Psoas muscle (tissue), 8 donors: ENCODE measurements around the gene VAV2. TPM values are rescaled to one million over a fixed set of nuclear protein-coding genes. Genes with fewer than 3 reads are reported as not detected.

Source experiments
- ATAC-seq, 4 donors: fragments of 200-7000 bp; cut with Tn5 transposase; one replicate each; pipeline ENCODE4 v1.9.1; 2020; ENCODE audit warnings: moderate library complexity in 3 of 4, mild to moderate bottlenecking in 2 of 4
- DNase-seq, 2 donors: peaks; one replicate each; pipeline ENCODE4 v3.0.0-alpha.2; 2020
- H3K27ac ChIP-seq: fragments of 200-600 bp; one replicate; pipeline ENCODE4 v1.8.0; 2022
- H3K27me3 ChIP-seq, 3 donors: fragments of 200-600 bp in 1 of 3; one replicate each; pipeline versions ENCODE4 v1.6.1 to v1.8.0; 2013 to 2022; ENCODE audit warnings: low read length in 2 of 3, mild to moderate bottlenecking in 2 of 3, moderate library complexity in 1 of 3; ENCODE audit not compliant: insufficient read depth in 3 of 3
- H3K36me3 ChIP-seq, 2 donors: fragments of 200-600 bp in 1 of 2; one replicate each; pipeline versions ENCODE4 v1.6.1 to v1.8.0; 2013 to 2022; ENCODE audit warnings: low read depth in 1 of 2, mild to moderate bottlenecking in 1 of 2, moderate library complexity in 1 of 2; ENCODE audit not compliant: insufficient read depth in 1 of 2
- H3K4me1 ChIP-seq: fragments of 200-600 bp; one replicate; pipeline ENCODE4 v1.8.0; 2022
- H3K4me3 ChIP-seq: fragments of 200-600 bp; one replicate; pipeline ENCODE4 v1.8.0; 2022; ENCODE audit warnings: mild to moderate bottlenecking
- H3K9me3 ChIP-seq: fragments of 200-600 bp; one replicate; pipeline ENCODE4 v1.8.0; 2022
- WGBS, 3 donors: extraction: QIAGEN DNeasy Blood & Tissue Kit; methylation state at CpG; one replicate each; pipeline versions ENCODE4 v1.1.6 to v1.1.7; 2013; 5-methylcytosine and 5-hydroxymethylcytosine counted together
- intact Hi-C, 2 donors: fragments of 100-400 bp; cut with DNase I; formaldehyde crosslinking; loops; one replicate each; pipeline versions ENCODE4 v1.11.0 to v1.14.2; 2022
- polyA plus RNA-seq, 3 donors: library from polyadenylated mRNA; stranded (reverse); fragments of 200-250 nt; gene quantifications; one replicate each; pipeline ENCODE4 v1.2.3, GENCODE V29; 2013
- total RNA-seq, 4 donors: library from RNA; stranded (reverse); fragmentation: NEBNext Ultra II Directional in 2 of 4; extraction: Animal tissue kit (Norgen Biotek cat#: 25700) in 2 of 4; gene quantifications; one replicate each; pipeline versions ENCODE4 v1.2.1 to v1.2.4, GENCODE V29; 2021 to 2023
- TF ChIP-seq, protein P1 (sequence below): fragments of 200-600 bp; IDR thresholded peaks from one replicate; pipeline ENCODE4 v1.8.0; 2022; ENCODE audit warnings: antibody characterized with exemption
- donor health status: healthy with polysubstance abuse.
- donor health status: DM: no; HTN: no; CAD: no; lungs with moderate emphysema.
- donor health status: Bipolar disorder and iron deficiency.
- donor health status: healthy.
- donor health status: DM: yes; HTN: yes; CAD: no.
- donor health status: DM: no; HTN: no; CAD: no.
- donor health status: DM: no; HTN: no; CAD: no.
- donor health status: DM: yes; HTN: yes; CAD: no.

VAV2 gene
- total and polyA plus RNA-seq, 7 donors: 0.70 to 2.9 (median 1.4) TPM

DNA sequence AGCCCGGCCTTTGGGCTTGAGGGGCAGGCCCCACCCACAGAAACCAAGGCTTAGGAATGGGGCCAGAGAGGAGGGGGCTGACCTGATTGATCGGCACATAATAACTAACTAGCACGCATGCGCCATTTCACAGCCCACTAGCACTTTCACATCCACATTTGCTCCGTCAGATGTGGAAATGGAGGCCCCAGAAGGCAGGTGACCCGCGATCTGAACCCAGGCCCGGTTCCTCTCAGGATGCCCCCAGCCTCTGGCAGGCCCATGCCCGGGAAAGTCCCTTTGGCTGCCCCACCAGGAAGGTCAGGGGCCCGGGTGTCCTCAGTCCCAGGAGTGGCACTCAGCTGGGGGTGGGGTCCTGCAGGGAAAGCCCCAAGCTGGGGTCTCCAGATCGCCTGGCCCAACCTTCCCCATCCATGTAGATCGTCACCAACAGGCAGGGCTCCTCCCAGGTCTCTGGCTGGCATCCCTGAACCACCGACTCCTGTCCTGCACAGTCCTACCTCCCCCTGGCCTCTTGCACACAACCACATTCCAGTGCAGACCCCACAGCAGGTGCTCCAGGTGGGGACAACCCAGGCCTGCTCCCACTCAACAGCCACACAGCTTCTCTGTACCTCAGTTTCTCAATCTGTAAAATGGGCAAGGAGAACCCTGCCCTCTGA lies 46.7 kb downstream of the VAV2 start:
- H3K4me3 ChIP-seq: no peak overlapping the region
- H3K36me3 ChIP-seq: no peaks in the 10 kb centered on the region
- DNase-seq (peak; percentile 8 to 43), ATAC-seq (no peak)
- no peak overlapping the region for H3K27ac ChIP-seq
- intact Hi-C loops: no loop called here
- TF ChIP-seq, protein P1, sequence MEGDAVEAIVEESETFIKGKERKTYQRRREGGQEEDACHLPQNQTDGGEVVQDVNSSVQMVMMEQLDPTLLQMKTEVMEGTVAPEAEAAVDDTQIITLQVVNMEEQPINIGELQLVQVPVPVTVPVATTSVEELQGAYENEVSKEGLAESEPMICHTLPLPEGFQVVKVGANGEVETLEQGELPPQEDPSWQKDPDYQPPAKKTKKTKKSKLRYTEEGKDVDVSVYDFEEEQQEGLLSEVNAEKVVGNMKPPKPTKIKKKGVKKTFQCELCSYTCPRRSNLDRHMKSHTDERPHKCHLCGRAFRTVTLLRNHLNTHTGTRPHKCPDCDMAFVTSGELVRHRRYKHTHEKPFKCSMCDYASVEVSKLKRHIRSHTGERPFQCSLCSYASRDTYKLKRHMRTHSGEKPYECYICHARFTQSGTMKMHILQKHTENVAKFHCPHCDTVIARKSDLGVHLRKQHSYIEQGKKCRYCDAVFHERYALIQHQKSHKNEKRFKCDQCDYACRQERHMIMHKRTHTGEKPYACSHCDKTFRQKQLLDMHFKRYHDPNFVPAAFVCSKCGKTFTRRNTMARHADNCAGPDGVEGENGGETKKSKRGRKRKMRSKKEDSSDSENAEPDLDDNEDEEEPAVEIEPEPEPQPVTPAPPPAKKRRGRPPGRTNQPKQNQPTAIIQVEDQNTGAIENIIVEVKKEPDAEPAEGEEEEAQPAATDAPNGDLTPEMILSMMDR: no peak
- no peaks in the 10 kb centered on the region for H3K9me3 ChIP-seq
- 80 to 93% (median 87%) methylated on average over 13 of the region's 13 CpGs for WGBS, 3 donors
- peaks cover 0 to 18% (median 6%) of the 10 kb centered on the region in 3 donors for H3K27me3 ChIP-seq
- H3K4me1 ChIP-seq: no peaks in the 10 kb centered on the region

DNA sequence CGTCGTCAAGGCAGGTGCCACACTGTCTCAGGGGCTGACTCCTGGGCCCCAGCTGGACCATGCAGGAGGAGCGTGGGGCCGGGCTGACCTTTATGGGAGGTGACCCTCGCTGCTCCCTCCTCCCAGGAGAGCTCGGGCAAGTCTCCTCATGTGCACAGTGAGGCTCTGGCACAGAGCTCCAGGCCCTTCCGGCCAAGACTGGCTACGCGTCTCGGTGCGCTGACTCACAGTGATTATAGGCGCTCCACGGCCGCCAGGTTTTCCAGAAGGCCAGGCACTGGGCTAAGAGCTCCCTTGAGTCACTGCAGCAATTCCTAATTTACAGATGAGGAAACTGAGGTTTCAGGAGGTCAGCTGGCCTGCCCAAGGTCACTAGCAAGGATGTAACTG lies 47.4 kb downstream of the VAV2 start:
- Histone ChIP-seq H3K27me3 (peaks cover 0 to 23% (median 3%) of the 10 kb centered on the region in 3 donors), H3K4me3 (no peak overlapping the region), H3K36me3 (no peaks in the 10 kb centered on the region), H3K27ac (no peak overlapping the region), H3K4me1 (no peaks in the 10 kb centered on the region), H3K9me3 (no peaks in the 10 kb centered on the region)
- intact Hi-C loops: no loop called here
- TF ChIP-seq, protein P1: no peak
- WGBS, 3 donors: 65 to 78% (median 69%) methylated on average over 14 of the region's 14 CpGs
- ATAC-seq (peak in 2 of 4 donors; percentile 52 to 54), DNase-seq (peak; percentile 65 to 67)

DNA sequence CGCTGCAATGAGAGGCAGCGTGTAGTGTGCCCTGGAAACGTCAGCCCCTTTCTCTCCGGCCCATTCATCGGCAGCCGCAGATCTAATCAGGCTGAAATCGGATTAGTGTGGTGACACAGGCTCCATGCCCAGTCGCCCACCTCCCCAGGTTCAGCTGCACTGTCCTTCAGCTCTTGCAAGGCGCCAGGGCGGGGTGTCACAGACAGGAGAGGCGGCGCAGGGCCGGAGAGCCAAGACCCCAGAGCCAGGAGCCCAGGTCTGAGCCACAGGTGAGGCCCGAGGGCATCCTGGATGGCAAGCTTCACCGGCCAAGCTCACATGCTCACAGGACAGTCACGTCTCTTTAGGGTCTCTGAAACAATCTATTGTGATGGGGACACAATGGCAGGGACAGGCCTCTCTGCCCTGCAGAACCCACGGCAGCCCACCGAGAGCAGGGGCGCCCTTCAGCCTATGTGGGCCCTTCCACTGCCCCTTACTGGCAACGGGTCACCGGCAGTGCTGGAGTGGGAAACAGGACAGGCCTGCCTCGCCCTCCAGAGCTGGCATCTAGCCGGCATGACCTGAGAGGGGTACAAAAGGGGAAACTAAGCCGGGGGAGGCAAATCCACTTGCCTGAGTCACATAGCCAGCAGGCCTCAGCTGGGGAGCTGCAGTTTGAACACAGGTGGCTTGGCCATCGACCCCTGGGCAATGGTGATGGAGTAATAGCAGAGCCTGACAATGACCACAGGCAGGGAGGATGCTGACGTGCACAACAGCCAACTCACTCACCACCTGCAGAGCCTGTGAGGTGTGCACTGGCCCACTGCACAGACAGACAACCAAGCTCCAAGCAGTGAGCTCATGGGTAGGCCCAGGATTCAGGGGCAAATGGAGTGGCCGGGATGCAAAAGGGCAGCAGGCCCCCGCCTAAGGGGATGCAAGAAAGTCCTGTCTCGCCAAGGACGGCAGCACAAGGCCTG lies 48.1 kb downstream of the VAV2 start:
- Histone ChIP-seq H3K27me3 (peaks cover 0 to 18% (median 0%) of the 10 kb centered on the region in 3 donors), H3K36me3 (no peaks in the 10 kb centered on the region), H3K4me1 (no peaks in the 10 kb centered on the region), H3K9me3 (no peaks in the 10 kb centered on the region), H3K4me3 (no peak overlapping the region), H3K27ac (no peak overlapping the region)
- 70 to 84% (median 83%) methylated on average over 29 to 30 of the region's 30 CpGs for WGBS, 3 donors
- intact Hi-C loops: no loop called here
- DNase-seq (peak; percentile 13 to 41), ATAC-seq (no peak)
- TF ChIP-seq, protein P1: no peak

DNA sequence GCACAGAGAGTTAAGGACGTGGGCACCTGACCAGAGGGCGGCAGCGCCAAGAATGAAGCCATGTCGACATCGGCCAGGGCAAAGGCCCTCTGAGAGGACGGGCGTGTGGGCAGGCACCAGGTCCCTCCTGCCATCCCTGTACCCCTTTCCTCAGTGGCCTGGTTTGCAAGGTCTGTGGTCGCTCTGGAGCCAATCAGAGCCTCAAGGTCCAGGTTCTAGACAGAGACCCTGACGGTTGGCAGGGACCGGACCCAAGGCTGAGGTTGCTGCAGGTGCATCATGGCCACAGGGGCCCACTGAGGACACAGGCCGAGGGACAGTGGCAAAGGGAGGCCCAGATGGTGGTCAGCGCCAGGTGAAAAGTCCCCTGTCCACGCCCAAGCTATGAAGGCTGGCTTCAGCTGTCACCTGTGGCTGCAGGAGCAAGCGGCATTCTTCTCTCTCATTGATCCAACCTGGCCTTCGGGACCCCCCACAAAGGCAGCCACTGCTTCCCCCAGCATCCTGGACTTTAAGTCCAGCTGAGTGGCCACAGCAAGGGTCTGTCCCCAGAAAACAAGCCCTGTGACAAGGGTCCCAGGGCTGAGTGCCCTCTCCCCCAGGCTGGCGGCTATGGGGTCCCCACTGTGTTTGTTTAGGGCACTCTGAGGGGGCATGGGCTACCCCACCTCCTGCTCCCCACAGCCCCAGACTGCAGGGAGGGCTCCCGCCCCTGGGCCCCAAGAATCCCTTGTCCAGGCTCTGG lies 48.9 kb downstream of the VAV2 start:
- WGBS, 3 donors: 89 to 94% (median 91%) methylated on average over 17 of the region's 17 CpGs
- Histone ChIP-seq H3K4me3 (no peak overlapping the region), H3K9me3 (no peaks in the 10 kb centered on the region), H3K36me3 (no peaks in the 10 kb centered on the region), H3K27ac (no peak overlapping the region), H3K27me3 (peaks cover 0 to 16% (median 0%) of the 10 kb centered on the region in 3 donors), H3K4me1 (no peaks in the 10 kb centered on the region)
- intact Hi-C loops: no loop called here
- TF ChIP-seq, protein P1: no peak
- ATAC-seq (no peak), DNase-seq (peak; percentile 6 to 44)
